Osteoblast (primary cell): ENCODE data around the gene MARCHF2. TPM values are rescaled to one million over a fixed set of nuclear protein-coding genes. Genes with fewer than 3 reads are reported as not detected.
A peak's percentile ranks its signal among the peaks of the same experiment; 100 is the strongest.

ENCODE experiments used
- DNase-seq: peaks from one replicate; pipeline ENCODE4 v3.0.0; 2011; ENCODE audit warnings: low spot score, mixed read lengths; ENCODE audit not compliant: insufficient read length; ENCODE audit errors: missing footprints
- H2AFZ ChIP-seq: 2 replicates; pipeline ENCODE4 v1.6.0; 2011; ENCODE audit warnings: mild to moderate bottlenecking, low read length
- H3K27ac ChIP-seq: 2 replicates; pipeline ENCODE4 v1.5.1; 2011; ENCODE audit warnings: mild to moderate bottlenecking, low read depth, low read length, moderate library complexity
- H3K27me3 ChIP-seq: 2 replicates; pipeline ENCODE4 v1.6.0; 2012; ENCODE audit warnings: mild to moderate bottlenecking, control low read depth, inconsistent platforms, low read length, moderate library complexity; ENCODE audit not compliant: insufficient read depth
- H3K36me3 ChIP-seq: 2 replicates; pipeline ENCODE4 v1.5.1; 2011; ENCODE audit warnings: mild to moderate bottlenecking, low read length, control low read depth, moderate library complexity; ENCODE audit not compliant: insufficient read depth
- H3K4me1 ChIP-seq: 2 replicates; pipeline ENCODE4 v1.5.1; 2011; ENCODE audit warnings: mild to moderate bottlenecking, low read length, control low read depth, moderate library complexity; ENCODE audit not compliant: insufficient read depth
- H3K4me2 ChIP-seq: 2 replicates; pipeline ENCODE4 v1.6.0; 2011; ENCODE audit warnings: mild to moderate bottlenecking, low read length; ENCODE audit not compliant: insufficient read depth
- H3K4me3 ChIP-seq: fragments of 200-600 bp; sonication (generic); 3 replicates; pipeline ENCODE4 v1.5.1; 2012; ENCODE audit warnings: mild to moderate bottlenecking, low read length, inconsistent platforms; ENCODE audit not compliant: insufficient read depth
- H3K79me2 ChIP-seq: 2 replicates; pipeline ENCODE4 v1.6.0; 2012; ENCODE audit warnings: mild to moderate bottlenecking, low read length, control low read depth, inconsistent platforms; ENCODE audit not compliant: insufficient read depth
- H3K9me3 ChIP-seq: 2 replicates; pipeline ENCODE4 v1.5.1; 2011; ENCODE audit warnings: low read depth, low read length, control low read depth
- H4K20me1 ChIP-seq: 2 replicates; pipeline ENCODE4 v1.6.0; 2012; ENCODE audit warnings: mild to moderate bottlenecking, low read length, control low read depth; ENCODE audit not compliant: insufficient read depth
- total RNA-seq: library from RNA; depleted of rRNA; stranded (reverse); fragments of >200 nt; gene quantifications from 2 replicates; pipeline ENCODE4 v1.2.3, GENCODE V29; 2012
- TF ChIP-seq, protein P1 (sequence below): IDR thresholded peaks from 2 replicates; pipeline ENCODE4 v1.5.1; 2011; ENCODE audit warnings: mild to moderate bottlenecking, low read depth, low read length, moderate library complexity; ENCODE audit errors: extremely low read depth

Gene MARCHF2
- total RNA-seq, 1 donor, result 69.8 TPM

DNA sequence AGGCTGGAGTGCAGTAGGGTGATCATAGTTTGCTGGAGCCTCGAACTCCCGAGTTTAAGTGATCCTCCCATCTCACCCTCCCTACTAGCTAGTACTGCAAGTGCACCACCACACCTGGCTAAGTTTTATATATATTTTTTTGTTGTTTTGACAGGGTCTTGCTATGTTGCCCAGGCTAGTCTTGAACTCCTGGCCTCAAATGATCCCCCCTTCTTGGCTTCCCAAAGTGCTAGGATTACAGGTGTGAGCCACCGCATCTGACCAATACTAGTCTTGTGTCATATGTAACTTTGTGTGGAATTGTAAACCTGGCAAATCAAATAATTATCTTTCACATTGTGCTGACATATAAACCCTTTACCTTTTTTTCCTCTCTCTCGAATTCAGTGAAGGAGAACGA, 41.9 kb downstream of the MARCHF2 start:
- peaks cover 33% of the 10 kb centered on the region for H3K36me3 ChIP-seq
- H3K79me2 ChIP-seq, result peaks cover 96% of the 10 kb centered on the region
- H3K4me1 ChIP-seq, result peaks cover 37% of the 10 kb centered on the region
- no peak overlapping the region for H3K4me2 ChIP-seq
- DNase-seq, result no peak
- H4K20me1 ChIP-seq, result peaks cover 92% of the 10 kb centered on the region
- no peak overlapping the region for H3K27ac ChIP-seq
- no peak overlapping the region for H2AFZ ChIP-seq
- H3K27me3 ChIP-seq, result no peaks in the 10 kb centered on the region
- no peak overlapping the region for H3K4me3 ChIP-seq
- no peaks in the 10 kb centered on the region for H3K9me3 ChIP-seq
- TF ChIP-seq, protein P1, sequence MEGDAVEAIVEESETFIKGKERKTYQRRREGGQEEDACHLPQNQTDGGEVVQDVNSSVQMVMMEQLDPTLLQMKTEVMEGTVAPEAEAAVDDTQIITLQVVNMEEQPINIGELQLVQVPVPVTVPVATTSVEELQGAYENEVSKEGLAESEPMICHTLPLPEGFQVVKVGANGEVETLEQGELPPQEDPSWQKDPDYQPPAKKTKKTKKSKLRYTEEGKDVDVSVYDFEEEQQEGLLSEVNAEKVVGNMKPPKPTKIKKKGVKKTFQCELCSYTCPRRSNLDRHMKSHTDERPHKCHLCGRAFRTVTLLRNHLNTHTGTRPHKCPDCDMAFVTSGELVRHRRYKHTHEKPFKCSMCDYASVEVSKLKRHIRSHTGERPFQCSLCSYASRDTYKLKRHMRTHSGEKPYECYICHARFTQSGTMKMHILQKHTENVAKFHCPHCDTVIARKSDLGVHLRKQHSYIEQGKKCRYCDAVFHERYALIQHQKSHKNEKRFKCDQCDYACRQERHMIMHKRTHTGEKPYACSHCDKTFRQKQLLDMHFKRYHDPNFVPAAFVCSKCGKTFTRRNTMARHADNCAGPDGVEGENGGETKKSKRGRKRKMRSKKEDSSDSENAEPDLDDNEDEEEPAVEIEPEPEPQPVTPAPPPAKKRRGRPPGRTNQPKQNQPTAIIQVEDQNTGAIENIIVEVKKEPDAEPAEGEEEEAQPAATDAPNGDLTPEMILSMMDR, result no peak

DNA sequence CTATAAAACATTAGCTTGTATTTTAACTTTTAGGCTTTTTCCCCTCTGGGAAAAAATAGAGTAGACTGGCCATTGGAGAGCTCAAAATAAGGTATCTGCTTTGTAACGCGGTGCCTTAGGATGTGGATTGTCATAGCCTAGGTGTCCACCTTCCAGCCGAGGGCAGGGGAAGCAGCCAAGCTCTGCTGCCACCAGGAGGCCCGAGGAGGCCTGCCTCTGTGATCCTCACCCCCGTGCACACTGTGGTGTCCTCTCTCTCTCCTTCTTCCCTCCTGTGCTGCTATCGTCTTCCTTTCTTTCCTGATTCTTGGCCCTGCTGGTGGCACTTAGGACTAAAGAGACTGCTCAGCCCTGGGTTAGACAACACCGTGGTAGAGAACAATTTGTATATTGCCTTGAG, 43.0 kb downstream of the MARCHF2 start:
- Histone ChIP-seq H3K79me2 (peaks cover 97% of the 10 kb centered on the region), H3K4me2 (no peak overlapping the region), H3K36me3 (peaks cover 32% of the 10 kb centered on the region), H4K20me1 (peaks cover 97% of the 10 kb centered on the region), H3K27ac (no peak overlapping the region), H3K9me3 (no peaks in the 10 kb centered on the region), H2AFZ (no peak overlapping the region), H3K4me1 (peaks cover 46% of the 10 kb centered on the region), H3K4me3 (no peak overlapping the region), H3K27me3 (no peaks in the 10 kb centered on the region)
- no peak for DNase-seq
- TF ChIP-seq, protein P1, result peak; percentile 17

DNA sequence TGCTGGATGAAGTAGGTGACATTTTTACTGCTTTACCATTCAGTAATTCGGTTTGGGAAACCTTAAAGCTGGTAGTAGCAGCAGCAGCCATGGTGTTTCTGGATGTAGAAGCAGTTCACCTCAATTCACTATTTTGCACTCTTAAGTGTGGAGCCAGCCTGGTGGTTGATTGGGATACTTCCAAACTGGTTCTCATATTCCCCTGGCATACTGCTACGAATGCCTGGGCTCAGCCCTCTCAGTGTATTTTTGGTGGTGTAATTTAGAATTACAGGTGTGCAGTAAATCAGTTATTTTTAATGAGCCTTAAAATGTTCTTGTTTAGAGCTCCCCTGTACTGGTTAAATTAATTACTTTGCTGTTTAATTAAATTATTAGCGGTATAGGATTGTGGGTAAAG, 44.1 kb downstream of the MARCHF2 start:
- no peaks in the 10 kb centered on the region for H3K9me3 ChIP-seq
- DNase-seq, result no peak
- no peak overlapping the region for H3K4me2 ChIP-seq
- H4K20me1 ChIP-seq, result peaks cover 90% of the 10 kb centered on the region
- peaks cover 32% of the 10 kb centered on the region for H3K36me3 ChIP-seq
- H3K4me1 ChIP-seq, result peaks cover 37% of the 10 kb centered on the region
- no peak overlapping the region for H2AFZ ChIP-seq
- no peaks in the 10 kb centered on the region for H3K27me3 ChIP-seq
- H3K4me3 ChIP-seq, result no peak overlapping the region
- no peak overlapping the region for H3K27ac ChIP-seq
- TF ChIP-seq, protein P1, result no peak
- H3K79me2 ChIP-seq, result peaks cover 97% of the 10 kb centered on the region

DNA sequence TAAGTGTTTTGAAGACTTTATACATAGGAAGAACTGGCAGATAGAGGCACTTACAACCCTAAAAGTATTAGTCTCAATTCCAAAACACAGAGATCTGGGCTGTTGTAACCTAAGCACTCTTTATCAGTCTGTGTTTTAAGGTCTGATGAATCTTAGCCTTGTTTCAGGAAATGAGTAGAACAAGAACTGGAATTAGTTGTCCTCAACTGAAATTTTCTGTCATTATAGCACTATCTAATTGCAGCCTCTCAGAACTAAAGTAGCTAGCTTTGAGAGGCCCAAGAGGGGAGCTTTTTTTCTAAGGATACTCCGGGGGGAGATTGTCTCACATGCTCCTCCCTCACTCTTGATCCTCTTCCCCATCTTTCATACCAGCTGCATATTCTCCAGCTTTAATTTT, 44.7 kb downstream of the MARCHF2 start:
- TF ChIP-seq, protein P1, result no peak
- Histone ChIP-seq H4K20me1 (peaks cover 90% of the 10 kb centered on the region), H3K4me1 (peaks cover 37% of the 10 kb centered on the region), H3K4me2 (no peak overlapping the region), H3K27ac (peak overlapping the region; percentile 91), H3K4me3 (no peak overlapping the region), H3K27me3 (no peaks in the 10 kb centered on the region), H3K79me2 (peaks cover 97% of the 10 kb centered on the region), H3K36me3 (peaks cover 36% of the 10 kb centered on the region), H2AFZ (no peak overlapping the region), H3K9me3 (no peaks in the 10 kb centered on the region)
- DNase-seq, result no peak
